OCI-LY3 (cell line): ENCODE measurements around the gene AHSG.

Experiments used
- H2AFZ ChIP-seq: fragments of 200-600, 300-600 bp; shearing (Covaris generic); 2 replicates; pipeline ENCODE4 v1.6.0; 2014; ENCODE audit warnings: antibody characterized with exemption, low read depth, low read length
- H3K27ac ChIP-seq: fragments of 200-600, 300-600 bp; sonication (generic); 2 replicates; pipeline ENCODE4 v1.5.1; 2014; ENCODE audit warnings: mild to moderate bottlenecking, low read length, moderate library complexity, mixed read lengths
- H3K27me3 ChIP-seq: fragments of 200-600, 300-600 bp; sonication (generic); 2 replicates; pipeline ENCODE4 v1.6.1; 2014; ENCODE audit warnings: low read depth, low read length, mixed read lengths
- H3K36me3 ChIP-seq: fragments of 200-600, 300-600 bp; sonication (generic); replicated peaks from 2 replicates; pipeline ENCODE3; 2014; ENCODE audit warnings: low read depth, low read length, mixed read lengths
- H3K4me1 ChIP-seq: fragments of 300-600, 200-600 bp; sonication (generic); 2 replicates; pipeline ENCODE4 v1.6.1; 2014; ENCODE audit warnings: low read length, mixed read lengths
- H3K4me2 ChIP-seq: fragments of 200-600, 300-600 bp; sonication (generic); 2 replicates; pipeline ENCODE4 v1.6.1; 2014; ENCODE audit warnings: low read length, mixed read lengths
- H3K4me3 ChIP-seq: fragments of 300-600, 200-600 bp; sonication (generic); 2 replicates; pipeline ENCODE4 v1.5.1; 2014; ENCODE audit warnings: antibody characterized with exemption, mild to moderate bottlenecking, low read length, moderate library complexity
- H3K79me2 ChIP-seq: fragments of 300-600, 200-600 bp; shearing (Covaris generic); 2 replicates; pipeline ENCODE4 v1.6.1; 2014; ENCODE audit warnings: mild to moderate bottlenecking, low read length, mixed read lengths
- H3K9ac ChIP-seq: fragments of 300-600, 200-600 bp; shearing (Covaris generic); 2 replicates; pipeline ENCODE4 v1.6.0; 2014; ENCODE audit warnings: mild to moderate bottlenecking, low read length, moderate library complexity
- H3K9me3 ChIP-seq: fragments of 200-600, 300-600 bp; shearing (Covaris generic); 2 replicates; pipeline ENCODE4 v1.6.1; 2014; ENCODE audit warnings: low read length, mixed read lengths; ENCODE audit not compliant: insufficient read depth
- H4K20me1 ChIP-seq: fragments of 200-600, 300-600 bp; sonication (generic); 2 replicates; pipeline ENCODE4 v1.6.1; 2016; ENCODE audit warnings: low read length, mixed read lengths; ENCODE audit not compliant: insufficient read depth
- EZH2phosphoT487 ChIP-seq: fragments of 200-600 bp; shearing (Covaris generic); IDR thresholded peaks from 2 replicates; pipeline ENCODE4 v1.6.1; 2018; ENCODE audit warnings: antibody characterized with exemption, mixed run types, low read depth
- TF ChIP-seq, protein P1 (sequence below): fragments of 200-600, 300-600 bp; sonication (generic); IDR thresholded peaks from 2 replicates; pipeline ENCODE4 v1.5.1; 2014; ENCODE audit warnings: antibody characterized with exemption, low read length, low read depth

The AHSG gene

DNA sequence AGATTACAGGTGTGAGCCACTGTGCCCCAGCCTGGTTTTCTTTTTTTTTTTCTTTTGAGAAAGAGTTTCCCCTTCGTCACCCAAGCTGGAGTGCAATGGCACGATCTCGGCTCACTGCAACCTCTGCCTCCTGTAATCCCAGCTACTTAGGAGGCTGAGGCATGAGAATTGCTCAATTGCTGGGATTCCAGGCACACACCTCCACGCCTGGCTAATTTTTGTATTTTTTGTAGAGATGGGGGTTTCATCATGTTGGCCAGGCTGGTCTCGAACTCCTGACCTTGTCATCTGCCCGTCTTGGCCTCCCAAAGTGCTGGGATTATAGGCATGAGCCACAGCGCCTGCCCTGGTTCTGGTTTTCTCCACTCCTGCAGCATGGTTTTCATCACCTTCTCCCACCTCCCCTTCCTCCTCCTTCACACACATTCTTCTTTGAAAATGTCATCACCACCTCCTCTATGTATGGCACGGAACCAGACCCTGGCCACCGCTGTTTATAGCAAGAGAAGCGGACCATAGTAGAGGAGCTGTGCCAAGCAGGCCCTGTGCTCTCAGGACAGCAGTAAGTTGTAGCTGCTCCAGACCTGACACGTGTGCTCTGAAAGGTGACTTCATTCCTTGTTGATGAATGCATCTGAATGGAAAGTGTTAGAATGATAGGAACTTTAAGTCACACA, 14.6 kb upstream of the AHSG start:
- Histone ChIP-seq H3K27ac (no peak overlapping the region), H3K9ac (no peak overlapping the region), H2AFZ (no peak overlapping the region), H3K4me1 (no peaks in the 10 kb centered on the region), H3K36me3 (no peaks in the 10 kb centered on the region), H3K4me3 (no peak overlapping the region), H3K79me2 (no peaks in the 10 kb centered on the region), H3K9me3 (no peaks in the 10 kb centered on the region), H4K20me1 (no peaks in the 10 kb centered on the region), H3K27me3 (no peaks in the 10 kb centered on the region), H3K4me2 (no peak overlapping the region)
- TF ChIP-seq, protein P1, sequence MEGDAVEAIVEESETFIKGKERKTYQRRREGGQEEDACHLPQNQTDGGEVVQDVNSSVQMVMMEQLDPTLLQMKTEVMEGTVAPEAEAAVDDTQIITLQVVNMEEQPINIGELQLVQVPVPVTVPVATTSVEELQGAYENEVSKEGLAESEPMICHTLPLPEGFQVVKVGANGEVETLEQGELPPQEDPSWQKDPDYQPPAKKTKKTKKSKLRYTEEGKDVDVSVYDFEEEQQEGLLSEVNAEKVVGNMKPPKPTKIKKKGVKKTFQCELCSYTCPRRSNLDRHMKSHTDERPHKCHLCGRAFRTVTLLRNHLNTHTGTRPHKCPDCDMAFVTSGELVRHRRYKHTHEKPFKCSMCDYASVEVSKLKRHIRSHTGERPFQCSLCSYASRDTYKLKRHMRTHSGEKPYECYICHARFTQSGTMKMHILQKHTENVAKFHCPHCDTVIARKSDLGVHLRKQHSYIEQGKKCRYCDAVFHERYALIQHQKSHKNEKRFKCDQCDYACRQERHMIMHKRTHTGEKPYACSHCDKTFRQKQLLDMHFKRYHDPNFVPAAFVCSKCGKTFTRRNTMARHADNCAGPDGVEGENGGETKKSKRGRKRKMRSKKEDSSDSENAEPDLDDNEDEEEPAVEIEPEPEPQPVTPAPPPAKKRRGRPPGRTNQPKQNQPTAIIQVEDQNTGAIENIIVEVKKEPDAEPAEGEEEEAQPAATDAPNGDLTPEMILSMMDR = no peak

DNA sequence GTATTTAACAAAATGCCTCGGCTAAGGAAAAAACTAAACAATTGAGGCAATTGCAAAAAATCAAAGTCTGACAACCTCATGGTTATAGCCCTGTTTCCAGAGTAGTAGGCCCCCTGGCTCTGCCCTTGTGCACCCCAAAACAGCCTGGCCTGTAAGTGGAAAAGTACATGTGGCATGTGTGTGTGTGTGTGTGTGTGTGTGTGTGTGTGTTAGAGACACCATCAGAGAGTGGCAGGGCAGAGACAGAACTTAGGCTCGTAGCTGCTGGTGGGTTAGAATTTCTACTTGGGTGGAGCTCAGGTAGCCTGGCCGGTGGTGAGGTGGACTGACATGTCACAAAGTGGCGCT, 14.1 kb upstream of the AHSG start:
- TF ChIP-seq, protein P1 = no peak
- no peak for TF ChIP-seq EZH2phosphoT487
- Histone ChIP-seq H3K36me3 (no peaks in the 10 kb centered on the region), H2AFZ (no peak overlapping the region), H3K4me1 (no peaks in the 10 kb centered on the region), H4K20me1 (no peaks in the 10 kb centered on the region), H3K79me2 (no peaks in the 10 kb centered on the region), H3K9me3 (no peaks in the 10 kb centered on the region), H3K9ac (no peak overlapping the region), H3K27me3 (no peaks in the 10 kb centered on the region), H3K27ac (no peak overlapping the region), H3K4me2 (no peak overlapping the region), H3K4me3 (no peak overlapping the region)

DNA sequence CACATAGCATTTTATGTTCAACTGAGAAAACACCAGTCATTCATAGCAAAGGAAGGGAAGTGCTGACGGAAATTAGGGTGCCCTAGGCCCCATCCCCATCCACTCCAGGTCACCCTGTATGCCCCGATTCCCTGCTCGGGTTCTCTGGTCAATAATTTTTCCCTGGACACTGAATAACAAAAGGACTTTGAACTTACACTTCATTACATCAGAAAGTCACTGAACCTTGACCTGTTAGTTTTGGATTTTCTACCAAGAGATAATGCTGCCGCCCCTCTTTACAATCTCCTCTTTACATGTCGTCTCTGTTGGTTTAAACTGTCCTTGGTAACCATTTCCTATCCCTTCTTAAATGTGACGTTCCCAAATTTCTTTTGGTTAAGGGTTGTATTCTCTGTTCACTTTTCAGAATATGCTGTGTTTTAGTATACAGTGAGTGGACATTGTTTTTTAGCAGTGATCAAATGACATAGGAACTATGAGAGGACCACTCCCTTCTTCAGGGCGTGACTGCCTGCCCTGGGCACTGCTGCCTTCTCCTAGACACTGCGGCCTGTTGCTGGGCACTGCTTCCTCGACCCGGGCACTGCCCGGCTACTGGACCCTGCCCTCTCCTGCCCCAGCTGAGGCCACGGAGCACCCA, 13.6 kb upstream of the AHSG start:
- Histone ChIP-seq H3K4me3 (no peak overlapping the region), H4K20me1 (no peaks in the 10 kb centered on the region), H3K27ac (no peak overlapping the region), H3K4me2 (no peak overlapping the region), H3K27me3 (no peaks in the 10 kb centered on the region), H3K36me3 (no peaks in the 10 kb centered on the region), H3K4me1 (no peaks in the 10 kb centered on the region), H3K9me3 (no peaks in the 10 kb centered on the region), H3K9ac (no peak overlapping the region), H3K79me2 (no peaks in the 10 kb centered on the region), H2AFZ (no peak overlapping the region)
- TF ChIP-seq, protein P1 = no peak
- TF ChIP-seq EZH2phosphoT487 = no peak

DNA sequence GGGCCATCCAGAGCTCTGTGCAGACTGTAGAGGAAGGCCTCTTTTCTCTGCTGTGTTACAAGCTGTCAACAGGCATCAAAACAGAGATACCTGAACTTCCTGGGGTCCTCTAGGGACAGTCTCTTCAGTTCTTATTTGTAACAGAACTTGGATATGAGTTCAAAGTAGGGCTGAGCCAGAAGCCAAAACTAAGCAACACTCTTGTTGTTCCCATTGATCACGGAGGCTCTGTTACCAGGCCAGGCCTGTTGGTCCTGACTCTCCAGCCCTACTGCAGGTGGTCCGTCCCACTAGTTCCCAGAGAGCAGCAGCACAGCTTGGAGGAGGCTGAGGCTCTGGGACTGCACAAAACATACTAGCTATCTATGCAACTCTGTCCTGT, 13.1 kb upstream of the AHSG start:
- Histone ChIP-seq H3K4me2 (no peak overlapping the region), H4K20me1 (no peaks in the 10 kb centered on the region), H3K4me3 (no peak overlapping the region), H2AFZ (no peak overlapping the region), H3K36me3 (no peaks in the 10 kb centered on the region), H3K79me2 (no peaks in the 10 kb centered on the region), H3K4me1 (no peaks in the 10 kb centered on the region), H3K27me3 (no peaks in the 10 kb centered on the region), H3K27ac (no peak overlapping the region), H3K9me3 (no peaks in the 10 kb centered on the region), H3K9ac (no peak overlapping the region)
- TF ChIP-seq, protein P1 = no peak
- TF ChIP-seq EZH2phosphoT487 = no peak
